Stimulated activated CD4-positive, alpha-beta T cell treated with anti-CD3 and anti-CD28 coated beads, Interleukin-4, amount 100 ng/mL, for 1 hour (primary cell): Measurements from ENCODE around the gene FBXL12.
"Not testable (repeated sequence)": the region's sequence is repeated elsewhere in the genome, so short reads cannot be mapped to it uniquely, and the experiment has no call there.

Experiments used
- DNase-seq: peaks from one replicate; pipeline ENCODE4 v3.0.0-alpha.2; 2020

Gene FBXL12

GRCh38 chr19:9791552-9792205, 27.2 kb downstream of the FBXL12 start:
- DNase-seq = peak; percentile 92

DNA sequence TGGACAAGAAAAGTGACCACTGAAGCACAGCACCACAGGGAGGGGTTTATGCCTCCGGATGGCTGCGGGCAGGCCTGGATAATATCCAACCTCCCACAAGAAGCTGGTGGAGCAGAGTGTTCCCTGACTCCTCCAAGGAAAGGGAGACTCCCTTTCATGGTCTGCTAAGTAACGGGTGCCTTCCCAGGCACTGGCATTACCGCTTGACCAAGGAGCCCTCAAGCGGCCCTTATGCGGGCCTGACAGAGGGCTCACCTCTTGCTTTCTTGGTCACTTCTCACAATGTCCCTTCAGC, 27.9 kb downstream of the FBXL12 start:
- DNase-seq = not testable (repeated sequence)

DNA sequence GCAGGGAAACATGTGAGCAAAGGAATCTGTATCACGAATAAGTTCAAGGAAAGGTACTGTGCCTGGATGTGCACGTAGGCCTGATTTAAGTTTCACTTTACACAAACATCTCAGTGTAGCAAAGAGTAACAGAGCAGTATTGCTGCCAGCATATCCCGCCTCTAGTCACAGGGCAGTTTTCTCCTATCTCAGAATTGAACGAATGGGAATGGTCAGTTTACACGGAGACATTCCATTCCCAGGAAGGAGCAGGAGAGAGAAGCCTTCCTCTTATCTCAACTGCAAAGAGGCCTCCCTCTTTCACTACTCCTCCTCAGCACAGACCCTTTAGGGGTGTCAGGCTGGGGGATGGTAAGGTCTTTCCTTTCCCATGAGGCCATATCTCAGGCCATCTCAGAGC, 29.3 kb downstream of the FBXL12 start:
- DNase-seq = not testable (repeated sequence)

GRCh38 chr19:9789066-9789465, 29.8 kb downstream of the FBXL12 start:
- DNase-seq = no peak

GRCh38 chr19:9788604-9789003, 30.3 kb downstream of the FBXL12 start:
- not testable (repeated sequence) for DNase-seq

DNA sequence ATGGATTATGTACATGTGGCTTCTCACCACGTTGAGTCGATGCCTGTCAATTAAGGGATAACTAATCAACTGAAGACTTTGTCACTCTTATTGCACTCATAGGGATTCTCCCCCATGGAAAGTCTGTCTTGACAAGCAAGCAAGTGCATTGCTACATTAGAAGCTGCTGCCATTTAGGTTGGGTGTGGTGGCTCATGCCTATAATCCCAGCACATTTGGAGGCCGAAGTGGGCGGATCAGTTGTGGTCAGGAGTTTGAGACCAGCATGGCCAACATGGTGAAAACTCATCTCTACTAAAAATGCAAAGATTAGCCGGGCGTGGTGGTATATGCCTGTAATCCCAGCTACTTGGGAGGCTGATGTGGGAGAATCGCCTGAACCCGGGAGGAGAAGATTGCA, 32.1 kb downstream of the FBXL12 start:
- no peak for DNase-seq

DNA sequence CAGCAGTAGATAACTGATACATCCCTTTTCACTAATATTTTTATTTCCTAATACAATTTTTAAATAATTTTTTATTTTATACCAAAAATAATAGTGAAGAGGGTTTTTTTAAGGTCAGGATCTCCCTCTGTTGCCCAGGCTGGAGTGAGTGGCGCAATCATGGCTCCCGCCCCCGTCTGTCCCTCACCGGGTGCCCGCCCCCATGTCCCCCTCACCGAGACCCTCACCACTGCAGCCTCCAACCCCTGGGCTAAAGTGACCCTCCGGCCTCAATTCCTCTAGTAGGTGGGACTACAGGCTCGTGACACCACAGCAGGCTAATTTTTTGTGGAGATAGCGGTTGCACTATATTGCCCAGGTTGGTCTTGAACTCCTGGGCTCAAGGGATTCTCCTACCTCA, 32.5 kb downstream of the FBXL12 start:
- DNase-seq = no peak

DNA sequence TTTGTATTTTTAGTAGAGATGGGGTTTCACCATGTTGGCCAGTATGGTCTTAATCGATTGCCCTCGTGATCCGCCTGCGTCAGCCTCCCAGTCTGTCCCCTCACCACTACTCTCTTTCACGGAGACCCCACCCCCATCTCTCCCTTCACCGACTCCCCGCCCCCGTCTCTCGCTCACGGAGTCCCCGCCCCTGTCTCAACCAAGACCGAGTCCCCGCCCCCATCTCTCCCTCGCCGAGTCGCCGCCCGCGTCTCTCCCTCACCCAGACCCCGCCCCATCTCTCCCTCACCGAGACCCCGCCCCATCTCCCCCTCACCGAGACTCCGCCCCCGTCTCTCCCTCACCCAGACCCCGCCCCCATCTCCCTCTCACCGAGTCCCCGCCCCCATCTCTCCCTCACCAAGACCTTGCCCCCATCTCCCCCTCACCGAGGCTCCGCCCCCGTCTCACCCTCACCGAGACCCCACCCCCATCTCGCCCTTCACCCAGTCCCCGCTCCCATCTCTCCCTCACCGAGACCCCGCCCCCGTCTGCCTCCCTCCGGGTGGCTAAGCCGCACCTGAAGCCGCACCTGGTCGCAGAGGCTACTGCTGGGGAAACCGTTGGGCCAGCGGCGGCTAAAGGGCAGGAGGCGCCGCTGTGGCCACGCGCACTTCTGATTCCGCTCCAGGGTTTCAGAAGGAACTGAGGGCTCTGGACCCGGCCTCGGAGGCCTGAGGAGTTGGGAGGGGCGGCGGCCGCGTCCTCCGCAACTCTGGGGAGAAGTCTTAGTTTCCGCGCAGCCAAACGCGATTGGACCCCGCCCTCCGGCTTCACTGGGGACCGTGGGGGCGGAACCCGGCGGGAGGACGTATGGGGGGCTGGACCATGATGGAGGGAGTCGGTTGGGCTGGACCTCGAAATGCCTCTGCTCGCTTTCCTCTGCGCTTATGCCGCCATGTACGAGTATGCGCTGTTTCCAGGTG, 33.2 kb downstream of the FBXL12 start:
- peak; percentile 96 for DNase-seq

- DNase-seq = not testable (repeated sequence)
Observed at GRCh38 chr19:9784163-9784496, 34.7 kb downstream of the FBXL12 start.

GRCh38 chr19:9782338-9782737, 36.5 kb downstream of the FBXL12 start:
- DNase-seq = no peak

DNA sequence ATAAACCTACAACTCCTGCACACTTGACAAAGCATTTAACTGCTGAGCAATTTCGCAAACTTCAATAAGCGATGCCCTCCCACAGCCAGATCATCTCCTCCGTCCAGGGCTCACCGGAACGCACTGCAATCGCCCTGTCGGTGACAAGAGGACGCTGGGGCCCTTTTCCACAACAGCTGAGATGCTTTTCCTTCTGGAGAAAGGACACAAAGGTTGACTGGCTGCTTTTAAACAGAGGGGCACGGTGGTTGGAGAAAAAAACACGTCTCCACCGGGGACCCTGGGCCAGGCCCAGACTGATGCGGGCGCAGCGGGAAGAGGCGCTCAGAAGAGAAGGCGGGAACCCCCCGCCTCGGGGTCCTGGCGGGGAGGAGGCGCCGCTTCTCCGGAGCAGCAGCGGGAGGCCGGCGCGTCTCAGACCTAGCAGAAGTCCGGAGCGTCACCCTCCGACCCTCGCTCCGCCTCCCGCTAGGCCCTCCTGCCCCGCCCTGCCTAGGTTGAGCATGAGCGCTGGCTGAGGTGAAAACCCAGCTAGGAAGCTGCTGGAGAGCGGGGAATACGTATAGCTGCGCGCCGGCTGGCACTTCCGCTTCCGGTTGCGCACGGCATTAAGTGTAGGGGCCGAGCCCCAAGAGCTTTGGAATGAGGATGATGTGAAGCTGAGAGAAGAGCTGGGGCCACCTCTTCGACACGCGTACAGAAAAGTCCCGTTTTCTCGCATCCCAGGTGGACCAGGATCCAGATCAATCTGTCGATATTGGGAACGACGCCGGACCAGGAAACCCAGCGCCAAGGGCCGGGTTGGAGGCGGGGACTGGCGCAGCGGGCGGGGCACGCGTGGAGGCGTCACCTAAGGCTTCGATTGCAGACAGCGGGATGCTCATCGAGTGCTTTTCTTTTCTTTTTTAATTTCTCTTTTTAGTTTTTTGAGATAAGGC, 50.4 kb downstream of the FBXL12 start, which contains the start of gene ZNF846:
Gene ZNF846, minus strand, starts transcription at position 564 of the 938 bp plus-strand sequence. CDS start 3,788 bp downstream, outside the sequence.
- peak; percentile 93 for DNase-seq
